Endothelial cell of umbilical vein (primary cell): Measurements from ENCODE around the gene POU2F3. TPM values are rescaled to one million over a fixed set of nuclear protein-coding genes. Genes with fewer than 3 reads are reported as not detected.

Experiments
- BruUV-seq: library from RNA; stranded (reverse); fragments of 400-500 nt; replicated peaks from 2 replicates; lab custom pipeline; 2021; lab: Mats Ljungman, UMichigan
- CTCF ChIA-PET: fragments of 300-600, 350-600 bp; sonication (Branson Sonifier 250); formaldehyde crosslinking; loops from one replicate; lab custom pipeline; 2021; ENCODE audit warnings: antibody characterized with exemption, inconsistent platforms; lab: Charles Lee
- POLR2A ChIA-PET: fragments of 300-600, 350-600 bp; sonication (Branson Sonifier 250); formaldehyde crosslinking; loops from one replicate; lab custom pipeline; 2021; ENCODE audit warnings: antibody characterized with exemption, inconsistent platforms; lab: Charles Lee
- DNase-seq: peaks from one replicate; pipeline ENCODE4 v3.0.0-alpha.2; 2011; ENCODE audit warnings: low read depth, low spot score
- FAIRE-seq: peaks from 2 replicates; lab custom pipeline; 2011; peaks lifted over from hg19 to GRCh38; lab: Jason Lieb, UNC
- H2AFZ ChIP-seq: 2 replicates; pipeline ENCODE4 v1.6.0; 2012; ENCODE audit warnings: low read depth, low read length, control low read depth, inconsistent platforms
- H3K27ac ChIP-seq: 2 replicates; pipeline ENCODE4 v1.5.1; 2011; ENCODE audit warnings: low read depth, mild to moderate bottlenecking, control low read depth, low read length, moderate library complexity; ENCODE audit not compliant: insufficient read depth
- H3K27me3 ChIP-seq, 2 experiments: 2 replicates each; pipeline versions ENCODE4 v1.6.0 to v1.6.1; 2011; ENCODE audit warnings: low read length in 2 of 2, mixed read lengths in 1 of 2; ENCODE audit not compliant: control insufficient read depth in 2 of 2, insufficient read depth in 2 of 2
- H3K36me3 ChIP-seq, 2 experiments: 2 replicates in 1 of 2; 3 replicates in 1 of 2; pipeline ENCODE4 v1.5.1; 2011; ENCODE audit warnings: low read length in 2 of 2, mild to moderate bottlenecking in 1 of 2, moderate library complexity in 1 of 2; ENCODE audit not compliant: control insufficient read depth in 2 of 2, insufficient read depth in 2 of 2; ENCODE audit errors: extremely low read depth in 1 of 2
- H3K4me1 ChIP-seq: 3 replicates; pipeline ENCODE4 v1.5.1; 2011; ENCODE audit warnings: mild to moderate bottlenecking, low read length; ENCODE audit not compliant: control insufficient read depth, insufficient read depth; ENCODE audit errors: extremely low read depth
- H3K4me2 ChIP-seq: 2 replicates; pipeline ENCODE4 v1.6.1; 2011; ENCODE audit warnings: low read length, control low read depth, mixed read lengths; ENCODE audit not compliant: insufficient read depth
- H3K4me3 ChIP-seq, 3 experiments: fragments of 200-600 bp in 1 of 3; sonication (generic), shearing (Covaris generic) in 1 of 3; replicated peaks in 1 of 3; 2 replicates each; pipeline ENCODE4 v1.5.1; 2011 to 2016; ENCODE audit warnings: control low read depth in 3 of 3, low read length in 3 of 3, mild to moderate bottlenecking in 2 of 3, inconsistent platforms in 1 of 3, low read depth in 1 of 3, moderate library complexity in 1 of 3; ENCODE audit not compliant: insufficient read depth in 1 of 3
- H3K79me2 ChIP-seq: 2 replicates; pipeline ENCODE4 v1.6.0; 2012; ENCODE audit warnings: low read length, inconsistent platforms; ENCODE audit not compliant: control insufficient read depth, insufficient read depth
- H3K9ac ChIP-seq: replicated peaks from 2 replicates; pipeline ENCODE3; 2011; ENCODE audit warnings: low read length, control low read depth; ENCODE audit not compliant: insufficient read depth; ENCODE audit errors: extremely low read depth
- H3K9me1 ChIP-seq: replicated peaks from 3 replicates; pipeline ENCODE4 v1.6.0; 2011; ENCODE audit warnings: mild to moderate bottlenecking, low read length; ENCODE audit not compliant: control insufficient read depth, insufficient read depth; ENCODE audit errors: extremely low read depth
- H3K9me3 ChIP-seq: replicated peaks from 2 replicates; pipeline ENCODE4 v1.5.1; 2012; ENCODE audit warnings: low read length, inconsistent platforms; ENCODE audit not compliant: control insufficient read depth, insufficient read depth
- H4K20me1 ChIP-seq: replicated peaks from 2 replicates; pipeline ENCODE3; 2011; ENCODE audit warnings: mild to moderate bottlenecking, low read length; ENCODE audit not compliant: control insufficient read depth, insufficient read depth; ENCODE audit errors: extremely low read depth
- EZH2 ChIP-seq: IDR thresholded peaks from 2 replicates; pipeline ENCODE4 v1.6.1; 2012; ENCODE audit warnings: borderline replicate concordance, low read depth, mild to moderate bottlenecking, moderate library complexity, low read length, inconsistent platforms; ENCODE audit not compliant: severe bottlenecking
- FOS ChIP-seq: IDR thresholded peaks from 2 replicates; pipeline ENCODE4 v1.6.1; 2011; ENCODE audit warnings: mild to moderate bottlenecking, low read length, moderate library complexity, borderline replicate concordance; ENCODE audit not compliant: insufficient read depth
- GATA2 ChIP-seq: IDR thresholded peaks from 2 replicates; pipeline ENCODE4 v1.7.0; 2011; ENCODE audit warnings: low read depth, mild to moderate bottlenecking, moderate library complexity, mixed read lengths, low read length; ENCODE audit not compliant: insufficient read length, insufficient read depth
- JUN ChIP-seq: IDR thresholded peaks from 2 replicates; pipeline ENCODE4 v1.6.1; 2011; ENCODE audit warnings: borderline replicate concordance, low read depth; ENCODE audit not compliant: insufficient read length, insufficient read depth
- MYC ChIP-seq: IDR thresholded peaks from one replicate; pipeline ENCODE4 v1.6.1; 2011; ENCODE audit warnings: mild to moderate bottlenecking, low read depth, low read length
- POLR2A ChIP-seq: IDR thresholded peaks from 2 replicates; pipeline ENCODE4 v1.6.1; 2012; ENCODE audit warnings: low read depth, mild to moderate bottlenecking, control low read depth, low read length
- POLR2AphosphoS5 ChIP-seq: IDR thresholded peaks from 2 replicates; pipeline ENCODE4 v1.6.1; 2012; ENCODE audit warnings: low read depth, mild to moderate bottlenecking, control low read depth, low read length, moderate library complexity; ENCODE audit not compliant: insufficient read depth
- dilution Hi-C: fragments of 300-500 bp; cut with MboI; formaldehyde crosslinking; loops from one replicate; pipeline ENCODE4 v1.15.0; 2019; ENCODE audit warnings: low sequenced_read_pairs; ENCODE audit not compliant: extremely low pct_ligation_motif_present
- intact Hi-C: fragments of 100-400 bp; cut with micrococcal nuclease; formaldehyde crosslinking; loops from one replicate; pipeline ENCODE4 v1.10.0; 2022
- polyA plus RNA-seq, 4 experiments: library from polyadenylated mRNA; depleted of rRNA in 3 of 4; stranded (reverse) in 3 of 4; unstranded in 1 of 4; fragments of >200 nt; gene quantifications; 2 replicates each; pipeline versions ENCODE4 v1.2.1 to v1.2.3, GENCODE V29; 2011 to 2012; ENCODE audit warnings: missing spikeins in 1 of 4
- total RNA-seq: library from RNA; stranded (reverse); gene quantifications from 2 replicates; pipeline ENCODE4 v1.2.3, GENCODE V29; 2021
- TF ChIP-seq, protein P1 (sequence below), 2 donors: IDR thresholded peaks; 1 replicate in 1 of 2; 2 replicates in 1 of 2; pipeline ENCODE4 v1.5.1; 2011; ENCODE audit warnings: low read length in 2 of 2, mild to moderate bottlenecking in 2 of 2, moderate library complexity in 2 of 2, control low read depth in 1 of 2, inconsistent platforms in 1 of 2, low read depth in 1 of 2; ENCODE audit not compliant: insufficient read depth in 1 of 2; ENCODE audit errors: extremely low read depth in 1 of 2
- TF ChIP-seq, protein P2 (sequence below): IDR thresholded peaks from 2 replicates; pipeline ENCODE4 v1.6.1; 2011; ENCODE audit not compliant: insufficient read depth, insufficient read length

POU2F3 gene
- total and polyA plus RNA-seq, 2 donors (not counting 3 experiments of a cell fraction or from before 2014, with no cell fraction given), result 0.06 TPM; not detected in 1

DNA sequence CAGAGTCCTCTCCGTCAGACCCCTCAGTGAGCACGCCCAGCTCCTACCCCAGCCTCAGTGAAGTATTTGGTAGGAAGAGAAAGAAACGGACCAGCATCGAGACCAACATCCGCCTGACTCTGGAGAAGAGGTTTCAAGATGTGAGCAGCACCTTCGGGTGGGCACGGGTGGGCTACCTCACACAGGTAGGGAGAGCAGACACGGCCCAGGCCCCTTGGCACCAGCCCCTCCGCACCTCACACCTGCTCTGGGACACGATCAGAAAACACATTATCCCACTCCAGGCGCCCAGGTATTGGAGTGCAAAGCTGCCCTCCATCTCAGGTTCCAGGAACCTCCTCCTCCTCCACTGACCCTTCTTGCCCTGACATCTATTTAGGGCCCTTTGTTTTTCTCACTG lies 67.5 kb downstream of the POU2F3 start:
- peaks cover 5 to 6% of the 10 kb centered on the region in 2 experiments for H3K27me3 ChIP-seq
- dilution Hi-C loops, result no loop called here
- no peak overlapping the region for H3K4me3 ChIP-seq
- H3K9me3 ChIP-seq, result no peaks in the 10 kb centered on the region
- H4K20me1 ChIP-seq, result no peaks in the 10 kb centered on the region
- TF ChIP-seq POLR2AphosphoS5, result no peak
- TF ChIP-seq FOS, result no peak
- no peak for TF ChIP-seq POLR2A
- TF ChIP-seq, protein P1, sequence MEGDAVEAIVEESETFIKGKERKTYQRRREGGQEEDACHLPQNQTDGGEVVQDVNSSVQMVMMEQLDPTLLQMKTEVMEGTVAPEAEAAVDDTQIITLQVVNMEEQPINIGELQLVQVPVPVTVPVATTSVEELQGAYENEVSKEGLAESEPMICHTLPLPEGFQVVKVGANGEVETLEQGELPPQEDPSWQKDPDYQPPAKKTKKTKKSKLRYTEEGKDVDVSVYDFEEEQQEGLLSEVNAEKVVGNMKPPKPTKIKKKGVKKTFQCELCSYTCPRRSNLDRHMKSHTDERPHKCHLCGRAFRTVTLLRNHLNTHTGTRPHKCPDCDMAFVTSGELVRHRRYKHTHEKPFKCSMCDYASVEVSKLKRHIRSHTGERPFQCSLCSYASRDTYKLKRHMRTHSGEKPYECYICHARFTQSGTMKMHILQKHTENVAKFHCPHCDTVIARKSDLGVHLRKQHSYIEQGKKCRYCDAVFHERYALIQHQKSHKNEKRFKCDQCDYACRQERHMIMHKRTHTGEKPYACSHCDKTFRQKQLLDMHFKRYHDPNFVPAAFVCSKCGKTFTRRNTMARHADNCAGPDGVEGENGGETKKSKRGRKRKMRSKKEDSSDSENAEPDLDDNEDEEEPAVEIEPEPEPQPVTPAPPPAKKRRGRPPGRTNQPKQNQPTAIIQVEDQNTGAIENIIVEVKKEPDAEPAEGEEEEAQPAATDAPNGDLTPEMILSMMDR (IDR thresholded peaks at IDR 0.05; ENCODE audit: extremely low read depth in 1 of 2, insufficient read depth in 1 of 2, low read depth in 1 of 2, low read length in 2 of 2), result no peak
- TF ChIP-seq JUN, result no peak
- TF ChIP-seq, protein P2, sequence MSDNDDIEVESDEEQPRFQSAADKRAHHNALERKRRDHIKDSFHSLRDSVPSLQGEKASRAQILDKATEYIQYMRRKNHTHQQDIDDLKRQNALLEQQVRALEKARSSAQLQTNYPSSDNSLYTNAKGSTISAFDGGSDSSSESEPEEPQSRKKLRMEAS, result no peak
- TF ChIP-seq GATA2, result no peak
- no peak for TF ChIP-seq MYC
- no peak for TF ChIP-seq EZH2
- no peaks in the 10 kb centered on the region for H3K36me3 ChIP-seq
- H3K4me2 ChIP-seq, result no peak overlapping the region
- BruUV-seq, result no TSS peak
- ChIA-PET POLR2A (no interaction called here), CTCF (interaction anchor here (0.9 to 11.4 kb wide), 3 partner anchors 10 to 74 kb away, joined by 3 to 327 read pairs (median 6); partner anchors contain the start of gene POU2F3)
- DNase-seq, result no peak
- H3K9ac ChIP-seq, result no peak overlapping the region
- H3K79me2 ChIP-seq, result no peaks in the 10 kb centered on the region
- H3K4me1 ChIP-seq, result peaks cover 6% of the 10 kb centered on the region
- H2AFZ ChIP-seq, result no peak overlapping the region
- intact Hi-C loops, result no loop called here
- FAIRE-seq, result no peak
- no peaks in the 10 kb centered on the region for H3K9me1 ChIP-seq
- no peak overlapping the region for H3K27ac ChIP-seq
